ENCODE data around the gene IFNLR1. TPM values are rescaled to one million over a fixed set of nuclear protein-coding genes. Genes with fewer than 3 reads are reported as not detected.

IFNLR1 gene
- total and polyA plus RNA-seq, 2 donors (not counting 3 experiments of a cell fraction or from before 2014, with no cell fraction given), result 0.01 TPM; not detected in 1

GRCh38 chr1:24206083-24206464, 19.0 kb upstream of the IFNLR1 start:
- TF ChIP-seq EZH2 (IDR thresholded peaks at IDR 0.05; ENCODE audit: borderline replicate concordance, low read depth, low read length, severe bottlenecking) (no peak), POLR2AphosphoS5 (IDR thresholded peaks at IDR 0.05; ENCODE audit: insufficient read depth, low read depth, low read length) (no peak), CTCF (IDR thresholded peaks at IDR 0.05; ENCODE audit: extremely low read depth in 1 of 2, insufficient read depth in 1 of 2, low read depth in 1 of 2, low read length in 2 of 2) (no peak), GATA2 (IDR thresholded peaks at IDR 0.05; ENCODE audit: insufficient read depth, insufficient read length, low read depth, low read length) (no peak), MAX (IDR thresholded peaks at IDR 0.05; ENCODE audit: insufficient read depth, insufficient read length) (no peak), MYC (IDR thresholded peaks at IDR 0.05; ENCODE audit: low read depth, low read length) (no peak), FOS (IDR thresholded peaks at IDR 0.05; ENCODE audit: borderline replicate concordance, insufficient read depth, low read length) (no peak), POLR2A (IDR thresholded peaks at IDR 0.05; ENCODE audit: low read depth, low read length) (no peak), JUN (IDR thresholded peaks at IDR 0.05; ENCODE audit: borderline replicate concordance, insufficient read depth, insufficient read length, low read depth) (no peak)
- Histone ChIP-seq H3K9me3 (replicated peaks; ENCODE audit: control insufficient read depth, insufficient read depth, low read length) (no peaks in the 10 kb centered on the region), H2AFZ (ENCODE audit: low read depth, low read length) (no peak overlapping the region), H4K20me1 (replicated peaks; ENCODE audit: control insufficient read depth, extremely low read depth, insufficient read depth, low read length) (no peaks in the 10 kb centered on the region), H3K27me3 (ENCODE audit: control insufficient read depth in 2 of 2, insufficient read depth in 2 of 2, low read length in 2 of 2) (no peaks in the 10 kb centered on the region), H3K36me3 (ENCODE audit: control insufficient read depth in 2 of 2, extremely low read depth in 1 of 2, insufficient read depth in 2 of 2, low read length in 2 of 2) (no peaks in the 10 kb centered on the region), H3K4me2 (ENCODE audit: insufficient read depth, low read length) (no peak overlapping the region), H3K27ac (ENCODE audit: insufficient read depth, low read depth, low read length) (no peak overlapping the region), H3K4me3 (replicated peaks in 1 of 3; ENCODE audit: insufficient read depth in 1 of 3, low read depth in 1 of 3, low read length in 3 of 3) (no peak overlapping the region), H3K9ac (replicated peaks; ENCODE audit: extremely low read depth, insufficient read depth, low read length) (no peak overlapping the region), H3K79me2 (ENCODE audit: control insufficient read depth, insufficient read depth, low read length) (no peaks in the 10 kb centered on the region), H3K9me1 (replicated peaks; ENCODE audit: control insufficient read depth, extremely low read depth, insufficient read depth, low read length) (no peaks in the 10 kb centered on the region), H3K4me1 (ENCODE audit: control insufficient read depth, extremely low read depth, insufficient read depth, low read length) (no peaks in the 10 kb centered on the region)
- POLR2A ChIA-PET, result no interaction called here
- BruUV-seq (replicated peaks), result no TSS peak
- intact Hi-C loops (cut with micrococcal nuclease) (no loop called here), dilution Hi-C loops (cut with MboI; ENCODE audit: extremely low pct_ligation_motif_present, low sequenced_read_pairs) (no loop called here)
- FAIRE-seq (no peak), DNase-seq (ENCODE audit: low read depth, low spot score) (no peak)
- CTCF ChIA-PET, result interaction anchor here (0.7 to 3.4 kb wide), 3 partner anchors 19 to 186 kb away, joined by 3 to 66 read pairs (median 3); no protein-coding TSS in a partner anchor

Data from endothelial cell of umbilical vein (primary cell).